ENCODE results near the gene HNRNPA3.
"Not testable (repeated sequence)": the region's sequence is repeated elsewhere in the genome, so short reads cannot be mapped to it uniquely, and the experiment has no call there.

Gene HNRNPA3

GRCh38 chr2:177188482-177189469 is 23.8 kb upstream of the HNRNPA3 start:
- DNase-seq, result no peak

- DNase-seq, result no peak
Measured at GRCh38 chr2:177190941-177191340, 21.7 kb upstream of the HNRNPA3 start.

DNA sequence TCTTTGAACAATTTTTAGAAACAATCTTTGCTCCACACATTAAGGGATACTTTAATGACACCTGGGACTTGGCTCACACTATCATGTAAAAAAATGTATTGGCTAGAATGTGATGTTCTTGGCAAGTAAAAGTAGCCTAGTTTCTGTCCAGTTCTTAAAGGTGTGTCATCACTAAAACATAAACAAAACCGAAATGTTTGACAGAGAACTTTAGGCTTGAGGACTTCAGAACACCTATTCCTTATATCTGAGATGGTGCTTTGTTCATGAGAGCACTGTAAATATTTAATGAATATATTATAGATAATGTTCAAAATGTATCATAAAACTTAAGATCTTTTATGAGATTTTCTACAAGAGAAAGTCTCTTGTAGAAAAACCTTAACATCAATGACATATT is 19.8 kb upstream of the HNRNPA3 start:
- DNase-seq, result no peak

GRCh38 chr2:177193240-177193639 is 19.4 kb upstream of the HNRNPA3 start:
- no peak for DNase-seq

DNA sequence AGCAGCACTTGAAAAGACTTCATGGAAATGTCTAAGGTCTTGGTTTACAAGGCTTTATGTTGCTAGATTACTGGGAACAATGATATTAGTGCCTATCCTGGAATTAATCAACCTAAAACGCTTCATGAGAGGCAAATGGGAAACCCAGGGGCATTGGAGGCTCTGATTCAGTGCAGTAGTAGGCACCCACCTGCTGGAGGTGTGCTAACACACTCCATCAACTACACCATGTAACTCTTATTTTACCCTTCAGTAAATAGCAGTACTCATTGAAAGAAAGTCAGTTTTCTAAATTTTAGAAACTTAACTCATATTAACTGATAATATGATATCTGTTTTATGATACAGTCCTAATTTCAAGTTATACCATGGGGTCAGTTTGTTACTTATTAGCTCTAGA is 17.4 kb upstream of the HNRNPA3 start:
- no peak for DNase-seq

DNA sequence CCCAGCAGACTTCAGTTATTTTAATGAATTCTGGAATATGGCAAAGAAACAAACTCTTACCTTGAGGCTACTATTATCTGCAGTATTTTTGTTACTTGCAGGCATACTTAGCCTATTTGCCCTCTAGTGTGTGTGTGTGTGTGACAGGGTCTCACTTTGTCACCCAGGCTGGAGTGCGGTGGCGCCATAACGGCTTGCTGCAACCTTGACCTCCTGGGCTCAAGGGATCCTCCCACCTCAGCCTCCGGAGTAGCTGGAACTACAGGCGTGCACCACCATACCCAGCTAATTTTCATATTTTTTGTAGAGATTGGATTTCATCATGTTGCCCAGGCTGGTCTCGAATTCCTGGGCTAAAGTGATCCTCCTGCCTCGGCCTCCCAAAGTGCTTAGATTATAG is 12.2 kb upstream of the HNRNPA3 start:
- DNase-seq, result not testable (repeated sequence)

- DNase-seq, result no peak
Measured at GRCh38 chr2:177201919-177202346, 10.7 kb upstream of the HNRNPA3 start.

DNA sequence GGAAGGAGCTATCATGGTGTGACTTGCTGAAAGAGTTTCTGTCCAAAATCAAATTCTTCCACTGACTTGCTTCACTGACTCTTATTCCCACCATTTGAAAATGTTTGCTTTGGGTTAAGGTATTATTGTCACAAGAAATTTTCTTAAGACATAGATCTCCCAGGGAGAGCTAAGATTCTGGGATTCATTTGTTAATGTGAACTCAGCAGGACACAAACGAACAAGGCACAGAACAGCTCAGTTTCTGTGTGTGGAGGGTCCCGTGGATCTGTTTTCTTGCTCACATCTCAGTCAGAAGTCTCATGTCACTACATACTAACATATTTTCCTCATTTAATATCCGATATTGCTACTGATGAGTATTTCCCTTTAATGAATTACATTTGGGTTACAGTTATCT is 8.2 kb upstream of the HNRNPA3 start:
- no peak for DNase-seq

- DNase-seq, result no peak
Measured at GRCh38 chr2:177207101-177207500, 5.5 kb upstream of the HNRNPA3 start.

DNA sequence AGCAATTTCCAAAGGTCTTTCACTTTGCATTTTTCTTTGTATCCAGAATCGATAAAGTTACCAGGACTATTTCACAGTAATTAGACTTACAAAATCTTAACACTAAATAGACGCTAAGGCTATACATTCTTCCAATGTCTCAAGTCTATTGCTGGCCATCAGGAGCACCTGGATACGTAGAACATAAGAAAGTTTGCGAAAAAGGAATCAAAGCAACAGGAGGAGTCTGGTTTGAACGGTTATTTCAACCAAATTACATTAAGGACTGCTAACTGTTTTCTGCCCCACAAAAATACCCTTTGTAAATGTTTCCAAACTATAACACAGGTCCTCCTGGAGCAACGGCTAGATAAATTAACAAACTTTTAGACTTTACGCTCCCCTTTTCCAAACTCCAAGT is 1.4 kb upstream of the HNRNPA3 start:
- no peak for DNase-seq

DNA sequence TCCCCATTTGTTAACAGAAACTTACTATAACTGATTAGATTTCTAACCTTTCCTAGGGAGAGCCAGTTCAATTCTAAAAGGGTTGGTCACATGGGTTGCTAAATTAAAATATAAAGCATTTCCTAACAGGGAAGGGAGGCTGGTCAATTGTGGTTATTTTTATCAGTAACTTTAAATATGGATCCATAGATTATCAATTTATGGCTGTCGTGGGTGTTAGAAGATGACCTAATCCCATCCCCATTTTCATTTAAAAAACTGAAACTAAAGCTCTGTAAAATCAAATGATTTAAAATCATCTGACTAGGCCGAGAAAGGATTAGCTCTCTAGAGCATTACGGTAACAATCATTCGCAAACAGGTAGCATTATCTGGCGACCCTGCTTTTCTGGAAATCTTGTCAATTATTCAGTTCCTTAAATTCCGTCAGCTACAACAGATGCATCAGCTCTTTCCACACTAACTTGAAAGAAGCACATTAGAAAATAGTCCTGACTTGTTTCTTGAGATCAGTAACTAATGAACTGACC is 953 bp upstream of the HNRNPA3 start:
- DNase-seq, result no peak

DNA sequence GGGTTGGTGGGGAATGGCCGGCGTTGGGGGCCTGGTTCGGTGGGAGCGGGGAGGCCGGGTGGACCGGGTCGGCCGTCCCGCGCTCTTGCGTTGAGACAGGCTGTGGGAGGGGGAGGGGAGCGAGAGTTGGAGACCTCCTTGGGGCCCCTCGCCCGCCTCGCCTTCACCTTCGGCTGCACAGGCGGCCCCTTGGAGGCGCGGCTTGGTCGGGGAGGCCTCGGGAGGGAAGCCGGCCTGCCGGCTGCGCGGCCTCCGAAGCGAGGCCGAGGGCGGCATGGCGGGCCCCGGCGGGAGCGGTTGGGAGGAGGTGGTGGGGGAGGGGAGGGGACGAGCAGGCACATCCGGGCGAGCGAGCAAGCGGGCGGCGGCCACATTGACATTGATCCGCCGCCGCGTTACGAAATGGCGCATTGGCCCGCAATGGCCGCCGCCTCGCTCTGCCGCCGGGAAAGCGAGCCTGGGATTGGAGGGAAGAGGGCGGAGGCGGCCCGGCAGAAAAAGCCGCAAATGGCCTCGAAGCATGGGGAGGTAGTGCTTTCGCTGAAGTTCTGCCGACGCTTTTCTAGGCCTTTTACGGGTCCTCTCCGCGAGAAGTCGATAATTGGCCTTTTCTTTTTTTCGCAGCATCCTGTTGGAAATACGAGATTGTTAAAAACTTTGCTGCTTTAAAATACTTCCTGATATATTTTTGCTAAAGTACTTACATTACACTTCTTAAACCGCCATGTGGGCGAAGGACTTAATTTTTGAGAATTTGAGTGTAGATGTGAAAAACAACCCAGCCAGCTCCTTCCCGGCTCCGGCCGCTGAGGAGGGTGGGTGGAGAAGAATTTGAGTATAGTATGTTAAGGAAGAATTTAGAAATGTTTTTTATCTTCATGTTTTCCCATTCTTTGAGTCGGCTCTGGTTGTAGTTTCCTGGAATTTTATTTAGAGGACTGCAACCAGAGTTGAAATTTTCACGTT is 580 bp downstream of the HNRNPA3 start:
- peak; percentile 96 for DNase-seq

GRCh38 chr2:177217247-177217843 is 4.8 kb downstream of the HNRNPA3 start:
- no peak for DNase-seq

- DNase-seq, result not testable (repeated sequence)
Measured at GRCh38 chr2:177219787-177220186, 7.2 kb downstream of the HNRNPA3 start.

GRCh38 chr2:177221534-177221933 is 8.9 kb downstream of the HNRNPA3 start:
- no peak for DNase-seq

GRCh38 chr2:177221970-177222369 is 9.4 kb downstream of the HNRNPA3 start:
- no peak for DNase-seq

DNA sequence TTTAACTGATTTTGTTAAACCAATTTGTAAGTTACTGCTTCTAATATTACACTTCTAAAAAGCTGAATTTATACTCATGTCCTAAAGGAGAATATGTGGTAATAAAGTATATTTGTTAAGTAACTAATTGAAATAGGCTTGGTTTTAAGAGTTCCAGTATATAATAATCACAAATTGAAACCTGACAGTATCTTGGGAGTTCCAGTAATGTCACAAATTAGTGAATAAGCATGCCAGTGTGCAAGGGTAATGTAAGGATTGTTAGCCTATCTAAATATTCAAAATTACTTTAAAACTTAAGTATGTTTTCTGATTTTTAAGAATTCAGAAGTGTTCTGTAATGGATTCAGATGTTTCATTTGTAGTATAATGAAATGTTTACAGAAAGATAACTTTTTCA is 10.8 kb downstream of the HNRNPA3 start:
- not testable (repeated sequence) for DNase-seq

- DNase-seq, result no peak
Measured at GRCh38 chr2:177225965-177226360, 13.4 kb downstream of the HNRNPA3 start.

DNA sequence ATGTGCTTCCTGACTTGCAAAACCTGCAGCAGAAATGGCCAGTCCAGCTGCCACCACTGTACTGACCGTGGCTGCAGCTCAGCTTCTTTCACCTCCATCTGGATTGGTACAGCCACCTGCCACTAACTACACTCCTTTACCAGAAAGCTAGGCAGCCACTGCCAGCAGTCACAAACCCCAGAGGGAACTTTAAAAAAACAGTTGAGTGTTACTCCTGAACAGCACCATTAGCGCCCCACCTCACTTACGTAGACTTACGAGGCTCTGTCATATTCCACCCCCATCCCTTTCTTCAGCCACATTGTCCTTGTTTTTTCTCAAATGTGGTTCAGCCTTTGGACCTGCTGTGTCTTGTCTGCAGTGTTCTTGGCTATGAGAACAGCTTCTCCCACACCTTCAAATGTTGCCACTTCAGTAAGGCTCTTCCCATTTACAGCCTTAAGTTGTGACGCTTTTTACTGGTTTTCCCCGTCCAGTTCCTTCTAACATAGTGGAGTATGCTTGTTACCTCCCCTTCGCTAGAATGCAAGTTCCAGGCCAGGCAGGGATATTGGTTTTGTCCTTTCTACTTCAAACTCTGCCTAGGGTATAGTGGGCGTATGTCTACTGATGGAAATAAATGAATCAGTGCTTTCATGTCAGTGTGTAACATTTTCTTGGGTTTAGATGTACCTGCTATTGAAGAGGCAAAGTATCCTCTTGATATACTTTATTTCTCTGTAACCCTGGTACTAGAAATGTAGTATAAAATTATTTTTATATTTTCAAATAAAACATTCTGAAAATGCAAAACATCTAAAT is 17.0 kb downstream of the HNRNPA3 start:
- DNase-seq, result no peak

DNA sequence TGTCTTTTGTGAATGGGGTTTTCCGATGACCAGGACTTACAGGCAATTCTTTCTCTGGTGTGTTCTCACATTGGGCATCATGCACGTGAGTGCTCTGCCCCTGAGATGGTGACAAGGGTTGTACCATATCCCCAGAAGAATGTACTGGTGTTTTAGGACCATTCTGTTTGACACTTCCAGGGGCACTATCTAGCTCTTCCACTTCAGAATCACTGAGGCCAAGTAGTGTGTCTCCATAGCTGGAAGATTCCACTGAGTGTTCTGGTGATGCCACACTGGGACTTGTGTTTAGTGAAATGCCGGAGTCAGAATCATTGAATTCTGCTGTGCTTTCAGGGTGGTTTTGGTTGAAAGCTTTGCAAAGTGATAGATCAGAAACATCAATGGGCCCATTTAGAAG is 18.7 kb downstream of the HNRNPA3 start:
- DNase-seq, result no peak

DNA sequence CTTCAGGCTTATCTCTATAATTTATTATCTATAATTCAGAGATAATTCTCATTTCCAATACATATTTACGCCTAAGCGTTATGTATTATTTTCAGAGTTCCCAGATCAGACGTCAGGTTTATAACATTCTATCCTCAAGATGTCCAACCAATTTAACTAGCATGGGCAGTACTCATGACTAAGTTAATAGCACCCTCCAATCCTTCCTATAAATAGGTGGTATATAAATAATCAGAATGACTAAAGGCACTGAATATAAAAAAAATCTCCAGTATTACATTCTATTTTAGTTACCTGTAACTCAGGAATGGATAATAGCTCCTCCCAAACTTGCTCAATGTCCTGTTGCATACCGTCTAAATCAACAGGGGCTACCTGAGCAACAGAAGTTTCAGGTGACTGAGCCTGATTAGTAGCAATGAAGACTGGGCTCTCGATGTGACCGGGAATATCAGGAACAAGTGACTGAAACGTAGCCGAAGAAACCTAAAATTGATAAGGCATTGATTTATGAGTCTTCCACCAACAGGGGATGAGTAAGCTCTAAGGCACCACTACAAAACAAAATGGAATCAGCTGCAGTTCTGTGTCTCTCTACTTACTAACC is 19.6 kb downstream of the HNRNPA3 start:
- no peak for DNase-seq
